Measurements from ENCODE around the gene TTC39A.

DNA sequence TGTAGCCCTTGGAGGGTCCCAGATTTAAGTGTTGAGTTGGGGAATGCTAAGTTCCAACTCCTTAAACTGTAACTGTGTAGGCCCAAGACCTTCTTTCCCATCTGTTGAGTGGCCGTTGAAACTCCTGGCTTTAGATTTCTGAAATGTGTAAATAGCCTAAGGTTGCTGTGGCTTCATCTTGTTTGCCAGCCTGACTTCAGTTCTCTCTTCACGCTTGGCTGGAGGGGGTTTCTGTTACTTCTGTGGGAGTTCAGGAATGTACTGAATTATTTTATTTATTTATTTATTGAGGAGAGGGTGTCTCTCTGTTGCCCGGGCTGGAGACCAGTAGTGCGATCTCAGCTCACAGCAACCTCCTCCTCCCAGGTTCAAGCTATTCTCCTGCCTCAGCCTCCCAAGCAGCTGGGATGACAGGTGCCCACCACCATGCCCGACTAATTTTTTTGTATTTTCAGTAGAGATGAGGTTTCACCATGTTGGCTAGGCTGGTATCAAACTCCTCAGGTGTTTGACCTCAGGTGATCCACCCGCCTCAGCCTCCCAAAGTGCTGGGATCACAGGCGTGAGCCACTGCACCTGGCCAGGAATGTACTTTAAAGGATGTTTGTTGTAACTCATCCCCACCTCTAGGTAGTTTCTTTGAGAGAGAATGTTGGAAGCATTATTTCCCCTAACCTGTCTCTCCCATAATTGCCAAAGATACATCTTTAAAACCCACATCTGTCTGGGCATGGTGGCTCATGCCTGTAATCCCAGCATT lies 5.9 kb downstream of the TTC39A start:
- TF ChIP-seq, protein P1, sequence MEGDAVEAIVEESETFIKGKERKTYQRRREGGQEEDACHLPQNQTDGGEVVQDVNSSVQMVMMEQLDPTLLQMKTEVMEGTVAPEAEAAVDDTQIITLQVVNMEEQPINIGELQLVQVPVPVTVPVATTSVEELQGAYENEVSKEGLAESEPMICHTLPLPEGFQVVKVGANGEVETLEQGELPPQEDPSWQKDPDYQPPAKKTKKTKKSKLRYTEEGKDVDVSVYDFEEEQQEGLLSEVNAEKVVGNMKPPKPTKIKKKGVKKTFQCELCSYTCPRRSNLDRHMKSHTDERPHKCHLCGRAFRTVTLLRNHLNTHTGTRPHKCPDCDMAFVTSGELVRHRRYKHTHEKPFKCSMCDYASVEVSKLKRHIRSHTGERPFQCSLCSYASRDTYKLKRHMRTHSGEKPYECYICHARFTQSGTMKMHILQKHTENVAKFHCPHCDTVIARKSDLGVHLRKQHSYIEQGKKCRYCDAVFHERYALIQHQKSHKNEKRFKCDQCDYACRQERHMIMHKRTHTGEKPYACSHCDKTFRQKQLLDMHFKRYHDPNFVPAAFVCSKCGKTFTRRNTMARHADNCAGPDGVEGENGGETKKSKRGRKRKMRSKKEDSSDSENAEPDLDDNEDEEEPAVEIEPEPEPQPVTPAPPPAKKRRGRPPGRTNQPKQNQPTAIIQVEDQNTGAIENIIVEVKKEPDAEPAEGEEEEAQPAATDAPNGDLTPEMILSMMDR (conservative IDR thresholded peaks at IDR 0.05 in 1 of 2, IDR thresholded peaks at IDR 0.05 in 1 of 2; ENCODE audit: low read depth in 1 of 2, low read length in 2 of 2): no peak
- no peak for TF ChIP-seq EZH2 (IDR thresholded peaks at IDR 0.05; ENCODE audit: low read length, missing control alignments)
